ENCODE results near the gene CGB2.
A peak's percentile ranks its signal among the peaks of the same experiment; 100 is the strongest.
"Not testable (repeated sequence)": the region's sequence is repeated elsewhere in the genome, so short reads cannot be mapped to it uniquely, and the experiment has no call there.

Gene CGB2

DNA sequence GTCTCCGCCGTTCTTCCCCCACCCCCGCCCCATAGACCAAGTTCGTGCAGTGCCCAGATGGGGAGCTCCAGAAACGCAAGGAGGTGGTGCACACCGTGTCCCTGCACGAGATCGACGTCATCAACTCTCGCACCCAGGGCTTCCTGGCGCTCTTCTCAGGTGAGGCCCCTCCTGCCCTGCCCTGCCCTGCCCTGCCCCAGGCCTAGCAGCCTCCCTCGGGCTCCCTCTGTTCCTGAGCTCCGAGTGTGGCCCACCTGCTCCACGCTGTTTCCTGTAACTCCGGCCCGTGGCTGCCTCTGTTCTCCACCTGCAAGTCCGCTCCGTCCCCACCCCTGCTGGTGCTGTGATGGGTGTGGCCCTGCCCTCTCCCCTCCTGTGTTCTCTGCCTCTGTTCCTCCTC is 21.2 kb upstream of the CGB2 start:
- DNase-seq (ENCODE audit: low read depth in 2 of 2), result no peak

DNA sequence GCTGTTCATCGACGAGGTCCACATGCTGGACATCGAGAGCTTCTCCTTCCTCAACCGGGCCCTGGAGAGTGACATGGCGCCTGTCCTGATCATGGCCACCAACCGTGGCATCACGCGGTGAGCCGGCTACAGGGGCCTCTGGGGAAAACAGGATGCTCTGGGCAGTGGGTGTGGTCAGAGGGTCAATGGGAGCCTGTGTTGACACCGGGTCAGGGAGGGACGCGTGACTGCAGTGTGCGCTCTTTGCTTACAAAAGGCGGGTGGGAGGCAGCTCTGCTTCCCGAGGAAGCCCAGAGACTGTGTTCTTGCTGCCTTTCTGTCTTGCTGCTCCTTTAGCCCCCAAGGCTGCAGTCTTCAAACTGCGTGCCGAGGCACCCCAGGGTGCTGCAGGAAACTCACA is 20.5 kb upstream of the CGB2 start:
- DNase-seq (ENCODE audit: low read depth in 2 of 2), result no peak

DNA sequence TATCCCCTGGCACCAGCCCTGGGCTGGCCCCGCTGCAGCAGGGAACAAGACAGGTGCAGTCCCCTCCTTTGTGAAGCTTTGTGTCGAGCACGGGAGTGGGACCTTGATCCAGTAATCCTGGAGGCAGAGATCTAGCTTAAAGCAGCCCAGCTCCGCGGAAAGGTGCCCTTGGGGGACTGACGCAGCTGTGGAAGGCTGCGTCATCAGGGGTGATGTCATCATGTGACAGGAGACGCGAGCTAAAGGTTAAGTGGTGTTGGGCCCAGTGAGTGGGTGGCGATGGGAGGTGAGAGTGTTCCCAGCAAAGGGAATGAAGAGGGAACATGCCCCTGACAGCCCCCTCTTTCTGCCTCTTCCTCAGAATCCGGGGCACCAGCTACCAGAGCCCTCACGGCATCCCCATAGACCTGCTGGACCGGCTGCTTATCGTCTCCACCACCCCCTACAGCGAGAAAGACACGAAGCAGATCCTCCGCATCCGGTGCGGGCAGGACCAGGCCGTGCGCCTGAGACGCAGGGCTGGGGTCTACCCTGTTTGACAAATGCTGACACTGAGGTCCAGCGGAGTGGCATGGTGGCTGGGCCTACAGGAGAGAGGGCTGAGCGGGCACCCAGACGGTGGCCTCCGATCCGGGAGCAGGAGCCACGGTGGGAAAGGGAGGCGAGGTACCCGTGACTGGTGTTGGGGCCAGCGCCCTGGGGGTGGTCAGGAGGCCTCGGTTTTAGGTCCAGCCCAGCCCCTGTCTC is 17.4 kb upstream of the CGB2 start:
- no peak for DNase-seq (ENCODE audit: low read depth in 2 of 2)

DNA sequence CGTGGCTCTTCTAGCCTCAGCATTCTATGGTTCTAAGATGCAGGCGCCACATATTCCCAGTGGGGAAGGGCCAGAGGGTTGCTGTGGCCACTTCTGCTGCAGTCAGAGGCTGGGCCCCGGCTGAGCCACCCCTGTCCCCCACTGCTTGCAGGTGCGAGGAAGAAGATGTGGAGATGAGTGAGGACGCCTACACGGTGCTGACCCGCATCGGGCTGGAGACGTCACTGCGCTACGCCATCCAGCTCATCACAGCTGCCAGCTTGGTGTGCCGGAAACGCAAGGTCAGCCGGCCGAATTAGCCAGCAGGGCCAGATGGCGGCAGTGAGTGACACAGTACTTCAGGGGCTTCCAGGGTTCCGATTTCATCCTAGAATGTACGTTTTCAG is 16.8 kb upstream of the CGB2 start:
- DNase-seq (ENCODE audit: low read depth in 2 of 2), result no peak

DNA sequence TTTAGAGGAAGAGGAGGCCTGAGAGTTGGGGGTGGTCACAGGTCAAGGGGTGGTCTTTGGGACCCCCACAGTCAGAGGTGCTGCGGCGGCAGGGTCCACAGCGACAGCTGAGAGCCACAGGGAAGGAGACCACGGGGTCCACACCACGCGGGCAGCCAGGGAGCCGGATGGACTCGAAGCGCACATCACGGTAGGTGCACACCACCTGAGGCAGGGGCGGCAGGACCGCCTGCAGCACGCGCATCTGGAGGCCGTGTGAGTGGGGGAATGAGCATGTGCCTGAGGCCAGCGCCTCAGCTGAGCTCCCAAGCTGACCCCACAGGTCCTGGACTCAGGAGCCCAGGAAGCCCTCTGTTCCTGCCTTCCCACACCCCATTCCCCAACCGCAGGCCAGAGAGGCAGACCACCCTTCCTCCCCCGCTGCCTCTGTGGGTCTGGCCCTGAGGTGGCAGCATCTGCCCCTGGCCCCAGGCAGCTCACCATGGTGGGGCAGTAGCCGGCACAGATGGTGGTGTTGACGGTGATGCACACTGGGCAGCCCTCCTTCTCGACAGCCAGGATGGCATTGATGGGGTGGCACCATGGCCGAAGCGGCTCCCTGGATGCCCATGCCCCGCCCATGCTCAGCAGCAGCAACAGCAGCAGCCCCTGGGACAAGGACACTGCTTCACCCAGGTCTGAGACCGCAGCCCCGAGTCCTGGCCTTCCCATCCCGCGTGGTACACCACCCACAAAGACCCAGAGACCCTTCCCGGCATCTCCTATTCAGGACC is 15.4 kb upstream of the CGB2 start:
- no peak for DNase-seq (ENCODE audit: low read depth in 2 of 2)

DNA sequence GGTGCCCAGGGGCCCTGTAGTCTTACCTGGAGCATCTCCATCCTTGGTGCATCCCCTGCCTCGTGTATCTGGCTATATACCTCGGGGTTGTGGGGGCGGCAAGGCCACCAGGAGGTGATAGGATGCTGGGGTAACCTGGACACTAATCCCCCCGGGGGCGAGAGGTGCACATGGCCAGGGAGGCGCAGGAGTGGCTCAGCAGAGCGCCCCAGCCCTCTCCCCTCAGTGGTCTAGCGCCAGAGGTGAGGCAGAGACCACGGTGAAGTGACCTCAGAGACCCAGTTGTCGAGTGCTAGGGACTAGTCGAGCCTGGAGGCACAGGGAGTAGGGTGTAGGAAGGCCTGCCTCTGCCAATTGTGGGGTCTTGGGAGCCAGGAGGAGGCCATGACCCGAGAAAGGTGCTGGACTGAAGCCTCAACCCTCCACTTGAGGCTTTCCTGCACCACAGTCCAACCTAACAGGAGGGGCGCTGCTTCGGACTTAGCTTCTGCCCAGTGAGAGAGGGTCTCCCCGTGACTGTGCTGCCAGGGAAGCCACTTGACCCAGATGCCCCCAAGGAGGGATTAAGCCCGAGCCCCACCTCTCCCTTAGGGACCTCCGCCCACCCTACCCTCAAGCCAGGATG is 14.5 kb upstream of the CGB2 start, which contains the start of gene LHB:
LHB (minus strand) TSS at position 51 of the 625 bp plus-strand sequence; CDS start at position 41, 10 bp downstream.
- DNase-seq (ENCODE audit: low read depth in 2 of 2), result no peak

DNA sequence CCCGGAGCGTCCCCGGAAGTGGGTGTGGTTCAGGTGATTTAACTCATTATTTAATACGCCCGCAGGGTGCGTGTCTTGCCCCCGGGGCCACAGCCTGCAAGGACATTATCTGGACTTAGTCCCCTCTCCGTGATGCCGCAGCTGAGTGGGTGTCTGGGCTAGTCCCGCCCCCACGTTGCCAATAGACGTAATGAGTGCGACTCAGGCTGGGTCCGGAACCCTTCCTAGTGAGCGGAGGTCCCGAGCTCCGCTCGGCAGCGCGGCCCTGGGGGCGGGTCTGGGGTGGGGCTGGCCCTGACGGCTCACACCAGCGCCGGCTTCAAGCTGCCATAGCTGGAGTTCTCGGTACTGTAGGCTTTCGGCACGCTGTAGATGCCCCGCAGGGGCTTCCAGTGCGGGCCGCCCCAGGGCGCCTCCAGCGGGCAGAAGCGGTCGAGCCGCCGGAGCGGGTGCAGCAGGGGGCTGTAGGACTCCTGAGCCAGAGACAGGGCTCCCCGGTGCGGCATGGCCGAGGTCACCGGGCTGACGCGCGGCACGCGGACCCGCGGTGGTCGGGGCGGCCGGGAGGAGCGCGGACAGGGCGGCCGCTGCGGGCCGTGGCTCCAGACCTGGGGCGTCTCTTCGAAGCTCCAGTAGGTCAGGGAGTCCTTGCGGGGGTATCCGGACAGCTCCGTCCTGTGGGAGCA is 13.9 kb upstream of the CGB2 start:
- DNase-seq (ENCODE audit: low read depth in 2 of 2), result peak; percentile 46 to 50

DNA sequence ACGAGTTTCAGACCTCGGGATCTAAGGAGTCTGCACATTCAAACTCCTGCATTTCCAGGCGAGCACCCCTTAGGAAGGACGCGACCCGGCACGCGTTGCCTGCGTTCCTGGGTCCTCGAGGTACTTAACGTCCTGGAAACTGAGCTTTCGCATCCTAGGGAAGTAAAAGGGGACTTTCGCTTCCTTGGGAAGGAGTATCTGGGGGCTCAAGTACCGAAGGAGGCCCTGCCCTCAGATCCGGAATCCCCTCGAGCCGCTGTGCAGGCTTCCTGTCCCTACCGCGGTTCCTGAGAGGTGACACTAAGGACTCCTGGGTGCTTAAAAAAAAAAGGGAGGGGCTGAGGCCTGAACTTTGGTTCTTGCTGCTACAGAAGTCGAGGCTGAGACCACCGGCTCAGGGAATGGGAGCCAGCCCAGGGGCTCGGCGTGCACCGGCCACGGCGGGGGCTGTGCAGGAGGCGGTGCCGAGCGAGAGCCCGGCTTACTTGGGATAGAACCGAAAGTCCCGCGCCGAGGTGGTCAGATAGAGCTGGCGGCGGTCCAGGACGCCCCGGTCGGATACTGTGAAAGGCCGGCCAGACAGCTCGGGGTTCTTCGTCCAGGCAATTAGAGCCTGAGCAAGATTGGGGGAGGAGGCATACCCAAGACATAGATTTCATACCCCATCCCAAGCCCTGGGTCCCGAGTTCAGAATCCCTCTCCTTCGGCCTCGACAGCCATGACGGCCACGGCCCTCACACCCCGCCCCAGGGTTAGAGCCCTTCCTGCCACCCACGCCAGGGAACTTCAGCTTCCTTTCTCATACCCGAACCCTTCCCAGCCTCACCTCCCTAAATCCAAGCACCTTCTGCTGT is 13.1 kb upstream of the CGB2 start:
- DNase-seq (ENCODE audit: low read depth in 2 of 2), result not testable (repeated sequence)

DNA sequence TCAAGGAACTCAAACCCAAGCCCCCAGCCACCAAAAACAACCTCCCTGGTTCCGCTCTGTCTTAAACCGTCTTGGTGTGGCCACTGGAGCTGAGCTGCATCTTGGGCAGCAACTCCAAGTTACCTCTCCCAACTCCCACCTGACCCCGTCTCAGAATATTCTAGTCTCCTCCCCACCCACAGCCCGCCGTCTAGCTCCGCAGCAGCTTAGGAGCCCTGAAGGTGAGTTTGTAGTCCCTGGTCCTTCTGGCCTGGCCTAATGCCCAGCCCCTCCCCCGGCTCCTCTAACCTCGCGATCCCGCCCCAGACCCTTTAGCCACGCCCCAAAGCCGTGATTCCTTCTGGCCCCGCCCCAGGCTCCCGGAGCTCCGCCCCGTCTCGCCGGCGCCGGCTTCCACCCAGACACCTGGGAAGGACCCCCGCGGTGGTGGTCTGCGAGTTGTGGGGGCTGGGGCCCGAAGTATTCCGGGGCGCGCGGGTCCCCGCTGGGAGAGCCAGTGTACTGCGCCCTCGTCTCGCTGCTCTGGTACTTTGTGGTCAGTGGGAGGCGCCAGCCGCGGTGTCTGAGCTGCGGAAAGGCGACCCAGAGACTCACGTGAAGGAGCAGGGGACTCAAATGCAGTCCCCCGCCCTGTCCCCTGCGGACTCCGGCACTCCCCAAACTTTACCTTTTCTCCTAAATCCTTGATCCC is 12.3 kb upstream of the CGB2 start:
- DNase-seq (ENCODE audit: low read depth in 2 of 2), result peak; percentile 43 to 63

DNA sequence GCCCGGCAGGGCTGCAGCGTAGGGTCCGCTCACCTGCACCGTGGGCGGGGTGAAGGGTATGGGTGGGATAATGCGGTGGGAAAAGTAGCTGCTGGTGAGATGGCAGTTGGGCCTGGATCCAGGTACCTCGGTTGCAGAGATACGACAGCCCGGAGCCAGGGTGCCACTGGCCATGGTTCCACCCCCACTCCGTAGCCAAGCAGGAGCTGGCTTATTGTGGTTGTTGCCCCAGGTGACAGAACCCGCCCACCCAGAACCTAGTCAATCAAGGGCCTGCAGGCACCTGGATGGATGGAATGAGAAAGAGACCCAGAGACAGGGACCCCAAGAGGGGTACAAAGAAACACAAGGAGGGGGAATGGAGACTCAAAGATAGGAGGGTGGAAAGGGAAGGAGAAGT is 11.3 kb upstream of the CGB2 start:
- DNase-seq (ENCODE audit: low read depth in 2 of 2), result no peak

DNA sequence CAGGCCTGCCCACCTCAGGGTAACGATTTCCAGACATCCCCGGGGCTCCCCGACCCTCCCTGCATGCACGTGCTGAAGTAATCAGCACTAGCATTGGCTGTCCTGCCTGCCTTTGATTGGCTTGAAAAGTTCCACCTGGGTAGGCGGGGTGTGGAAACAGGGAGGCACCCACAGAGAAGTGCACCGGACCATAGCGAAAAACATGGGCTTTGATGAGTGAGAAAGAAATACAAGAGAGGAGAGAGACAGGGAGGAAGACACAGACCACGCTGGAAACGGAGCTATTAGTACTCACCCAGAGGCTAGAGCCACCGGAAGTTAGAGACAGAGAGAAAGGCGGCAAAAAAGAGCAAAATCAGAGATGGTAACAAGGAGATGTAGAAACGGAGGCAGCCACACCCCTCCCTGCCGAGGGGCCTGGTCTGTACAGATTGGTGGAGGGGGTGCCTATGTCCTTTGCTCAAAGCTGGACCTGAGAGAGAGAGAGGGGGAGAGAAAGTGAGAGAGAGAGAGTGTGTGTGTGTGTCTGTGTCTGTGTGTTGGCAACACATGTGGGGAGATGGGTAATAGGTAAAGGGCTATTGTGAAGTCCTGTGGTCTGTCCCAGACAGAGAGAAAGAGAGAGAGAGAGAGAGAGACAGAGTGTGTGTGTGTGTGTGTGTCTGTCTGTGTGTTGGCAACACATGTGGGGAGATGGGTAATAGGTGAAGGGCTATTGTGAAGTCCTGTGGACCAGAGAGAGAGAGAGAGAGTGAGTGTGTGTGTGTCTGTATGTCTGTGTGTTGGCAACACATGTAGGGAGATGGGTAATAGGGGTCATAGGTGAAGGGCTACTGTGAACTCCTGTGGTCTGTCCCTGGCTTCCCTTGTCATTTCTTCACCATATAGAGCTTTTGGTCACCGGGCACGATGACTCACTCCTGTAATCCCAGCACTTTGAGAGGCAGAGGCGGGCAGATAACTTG is 10.5 kb upstream of the CGB2 start:
- no peak for DNase-seq (ENCODE audit: low read depth in 2 of 2)

DNA sequence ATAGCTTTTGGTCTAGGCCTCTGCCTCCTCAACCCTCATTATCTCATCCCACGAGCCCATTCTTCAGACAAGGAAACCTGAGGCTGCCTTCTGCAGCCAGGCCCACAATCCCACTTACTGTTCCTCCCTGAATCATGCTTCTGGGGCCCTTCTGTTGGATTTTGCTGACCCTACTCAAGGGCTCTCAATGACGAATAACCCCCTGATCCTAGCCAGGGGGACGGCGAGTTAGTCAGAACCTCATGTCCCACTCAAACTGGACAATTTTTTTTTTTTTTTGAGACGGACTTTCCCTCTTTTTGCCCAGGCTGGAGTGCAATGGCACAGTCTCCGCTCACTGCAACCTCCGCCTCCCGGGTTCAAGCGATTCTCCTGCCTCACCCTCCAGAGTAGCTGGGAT is 9.6 kb upstream of the CGB2 start:
- no peak for DNase-seq (ENCODE audit: low read depth in 2 of 2)

DNA sequence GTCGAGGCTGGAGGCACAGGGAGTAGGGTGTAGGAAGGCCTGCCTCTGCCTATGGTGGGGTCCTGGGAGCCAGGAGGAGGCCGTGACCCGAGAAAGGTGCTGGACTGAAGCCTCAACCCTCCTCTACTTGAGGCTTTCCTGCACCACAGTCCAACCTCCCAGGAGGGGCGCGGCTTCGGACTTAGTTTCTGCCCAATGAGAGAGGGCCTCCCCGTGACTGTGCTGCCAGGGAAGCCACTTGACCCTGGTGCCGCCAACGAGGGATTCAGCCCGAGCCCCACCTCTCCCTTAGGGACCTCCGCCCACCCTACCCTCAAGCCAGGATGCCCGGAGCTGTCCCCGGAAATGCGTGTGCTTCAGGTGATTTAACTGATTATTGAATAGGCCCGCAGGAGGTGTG is 7.5 kb upstream of the CGB2 start, which contains the start of gene CGB3:
CGB3 (minus strand) TSS at position 101 of the 400 bp plus-strand sequence. CDS start 362 bp downstream, outside the sequence.
- not testable (repeated sequence) for DNase-seq (ENCODE audit: low read depth in 2 of 2)

DNA sequence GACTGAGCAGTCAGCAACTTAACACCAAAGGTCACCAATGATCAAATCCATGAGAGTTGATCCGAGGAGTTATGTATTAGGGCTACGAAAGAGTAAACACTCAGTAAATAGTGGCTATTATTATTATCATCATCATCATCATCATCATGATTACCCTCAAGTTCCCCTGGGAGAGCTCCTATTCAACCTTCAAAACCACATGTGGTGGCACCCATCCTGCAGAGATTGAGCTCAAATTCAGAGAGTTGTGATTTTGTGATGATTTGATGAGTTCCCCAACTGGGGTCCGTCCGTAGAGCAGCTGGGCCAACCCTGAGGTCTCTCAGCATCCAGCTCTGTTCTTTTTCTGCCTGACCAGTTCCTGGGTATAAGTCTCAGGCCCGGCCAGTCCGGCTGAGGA is 6.6 kb upstream of the CGB2 start:
- not testable (repeated sequence) for DNase-seq (ENCODE audit: low read depth in 2 of 2)

DNA sequence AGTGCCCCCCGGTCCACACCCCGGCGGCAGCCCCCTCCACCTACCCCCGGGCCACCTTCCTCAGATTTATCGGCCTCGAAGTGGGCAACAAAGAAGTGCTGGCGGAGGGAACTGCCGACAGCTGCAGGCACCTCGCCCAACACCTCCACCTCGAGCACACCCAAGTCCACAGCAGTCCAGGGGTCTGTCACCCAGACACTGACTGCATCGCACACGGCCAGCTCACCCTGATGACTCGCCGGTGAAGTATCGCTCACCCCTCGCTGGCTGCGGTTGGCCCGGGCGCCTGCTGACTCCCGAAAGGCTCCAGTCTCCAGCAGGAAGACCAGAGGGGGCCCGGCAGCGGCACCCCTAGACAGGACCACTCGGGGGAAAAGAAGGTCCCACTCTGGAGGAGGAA is 6.1 kb upstream of the CGB2 start:
- not testable (repeated sequence) for DNase-seq (ENCODE audit: low read depth in 2 of 2)

DNA sequence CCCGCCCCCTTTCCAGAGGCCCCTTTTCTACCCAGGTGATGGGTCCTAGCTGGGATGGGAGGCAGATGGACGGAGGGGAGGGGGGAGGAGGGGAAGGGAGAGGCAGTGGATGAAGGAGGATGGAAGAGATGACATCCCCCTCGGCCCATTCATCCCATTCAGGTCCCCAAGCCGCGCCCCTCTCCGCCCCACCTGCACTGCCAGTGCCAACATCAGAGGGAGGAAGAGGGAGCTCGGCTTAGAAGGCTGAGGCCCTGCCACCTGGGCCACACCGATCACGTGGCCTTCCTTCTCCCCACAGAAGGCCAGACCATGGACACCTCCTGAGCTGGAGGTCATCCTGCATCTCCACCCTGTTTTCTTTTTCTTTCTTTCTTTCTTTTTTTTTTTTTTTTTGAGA is 3.0 kb upstream of the CGB2 start:
- not testable (repeated sequence) for DNase-seq (ENCODE audit: low read depth in 2 of 2)

DNA sequence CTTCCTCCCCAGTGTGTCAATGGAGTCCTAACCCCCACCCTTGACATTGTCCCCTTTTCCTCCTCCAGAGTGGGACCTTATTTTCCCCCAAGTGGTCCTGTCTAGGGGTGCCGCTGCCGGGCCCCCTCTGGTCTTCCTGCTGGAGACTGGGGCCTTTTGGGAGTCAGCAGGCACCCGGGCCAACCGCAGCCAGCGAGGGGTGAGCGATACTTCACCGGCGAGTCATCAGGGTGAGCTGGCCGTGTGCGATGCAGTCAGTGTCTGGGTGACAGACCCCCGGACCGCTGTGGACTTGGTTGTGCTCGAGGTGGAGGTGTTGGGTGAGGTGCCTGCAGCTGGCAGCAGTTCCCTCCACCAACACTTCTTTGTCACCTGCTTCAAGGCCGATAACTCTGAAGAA is 1.9 kb upstream of the CGB2 start:
- DNase-seq (ENCODE audit: low read depth in 2 of 2), result not testable (repeated sequence)

DNA sequence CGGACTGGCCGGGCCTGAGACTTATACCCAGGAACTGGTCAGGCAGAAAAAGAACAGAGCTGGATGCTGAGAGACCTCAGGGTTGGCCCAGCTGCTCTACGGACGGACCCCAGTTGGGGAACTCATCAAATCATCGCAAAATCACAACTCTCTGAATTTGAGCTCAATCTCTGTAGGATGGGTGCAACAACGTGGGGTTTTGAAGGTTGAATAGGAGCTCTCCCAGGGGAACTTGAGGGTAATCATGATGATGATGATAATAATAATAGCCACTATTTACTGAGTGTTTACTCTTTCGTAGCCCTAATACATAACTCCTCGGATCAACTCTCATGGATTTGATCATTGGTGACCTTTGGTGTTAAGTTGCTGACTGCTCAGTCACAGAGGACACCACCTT is 1.4 kb upstream of the CGB2 start:
- not testable (repeated sequence) for DNase-seq (ENCODE audit: low read depth in 2 of 2)

DNA sequence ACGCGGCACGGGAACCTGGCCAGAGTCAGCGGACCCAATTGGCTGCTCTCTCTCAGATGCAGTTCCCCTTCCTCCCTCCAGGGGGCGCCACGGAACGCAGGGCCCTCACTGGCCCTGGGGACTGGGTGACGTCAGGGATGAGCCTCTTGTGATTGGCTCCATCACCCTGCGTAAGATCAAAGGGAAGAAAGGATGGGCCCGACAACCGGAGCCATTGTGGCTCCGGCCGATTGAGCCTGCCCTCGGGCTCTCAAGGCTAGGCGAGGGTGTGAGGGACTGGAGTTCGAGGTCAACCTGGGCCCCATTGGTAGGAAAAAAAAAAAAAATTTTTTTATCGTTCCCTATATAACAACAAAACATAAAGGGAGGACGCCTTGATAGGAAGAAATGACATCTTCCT is 5.1 kb downstream of the CGB2 start, which contains the start of gene CGB1:
CGB1 (minus strand) TSS at position 81 of the 400 bp plus-strand sequence. CDS start 184 bp downstream, outside the sequence.
- DNase-seq (ENCODE audit: low read depth in 2 of 2), result peak; percentile 59 to 60
